GM19239 (cell line): Measurements from ENCODE around the gene CATSPERE.
"Not testable (repeated sequence)": the region's sequence is repeated elsewhere in the genome, so short reads cannot be mapped to it uniquely, and the experiment has no call there.

Source experiments
- DNase-seq: peaks from one replicate; pipeline ENCODE4 v3.0.0; 2011; ENCODE audit warnings: low spot score; ENCODE audit not compliant: insufficient read length
- FAIRE-seq: peaks from 2 replicates; lab custom pipeline; 2011; peaks lifted over from hg19 to GRCh38; lab: Jason Lieb, UNC

The CATSPERE gene

GRCh38 chr1:244447024-244447423 lies 14.0 kb upstream of the CATSPERE start:
- DNase-seq: no peak
- no peak for FAIRE-seq

GRCh38 chr1:244447552-244447951 lies 13.5 kb upstream of the CATSPERE start:
- no peak for FAIRE-seq

GRCh38 chr1:244448279-244449036 lies 12.6 kb upstream of the CATSPERE start:
- DNase-seq (no peak), FAIRE-seq (no peak)

More at GRCh38 chr1:244447552-244447951, 13.5 kb upstream of the CATSPERE start:
- DNase-seq: no peak

GRCh38 chr1:244449936-244450508 lies 11.1 kb upstream of the CATSPERE start:
- peak; percentile 8 for FAIRE-seq
- DNase-seq: no peak

GRCh38 chr1:244450597-244451538 lies 10.2 kb upstream of the CATSPERE start:
- DNase-seq (no peak), FAIRE-seq (peak; percentile 92)

- no peak for FAIRE-seq
These were observed 9.5 kb upstream of the CATSPERE start, which contains the start of gene ADSS2 for GRCh38 chr1:244451539-244451950. Gene ADSS2 (minus strand): TSS chr1:244451909. CDS start chr1:244451817, 92 bp downstream.

GRCh38 chr1:244451951-244452795 lies 8.9 kb upstream of the CATSPERE start:
- DNase-seq (peak; percentile 81), FAIRE-seq (peak; percentile 98)

More at GRCh38 chr1:244451539-244451950, 9.5 kb upstream of the CATSPERE start, which contains the start of gene ADSS2:
- no peak for DNase-seq

- DNase-seq: no peak
- FAIRE-seq: no peak
These were observed 6.7 kb upstream of the CATSPERE start for GRCh38 chr1:244454412-244454811.

GRCh38 chr1:244456586-244456985 lies 4.5 kb upstream of the CATSPERE start:
- FAIRE-seq (no peak), DNase-seq (no peak)

GRCh38 chr1:244458781-244459180 lies 2.3 kb upstream of the CATSPERE start:
- DNase-seq (no peak), FAIRE-seq (no peak)

GRCh38 chr1:244460197-244460596 lies 876 bp upstream of the CATSPERE start:
- DNase-seq (no peak), FAIRE-seq (no peak)

GRCh38 chr1:244466724-244467123 lies 5.7 kb downstream of the CATSPERE start:
- no peak for DNase-seq
- FAIRE-seq: no peak

- FAIRE-seq (no peak), DNase-seq (no peak)
These were observed 12.1 kb downstream of the CATSPERE start for GRCh38 chr1:244473059-244473605.

GRCh38 chr1:244484971-244485370 lies 23.9 kb downstream of the CATSPERE start:
- FAIRE-seq, DNase-seq: not testable (repeated sequence)

GRCh38 chr1:244494653-244495052 lies 33.6 kb downstream of the CATSPERE start:
- DNase-seq: no peak

GRCh38 chr1:244496186-244496585 lies 35.1 kb downstream of the CATSPERE start:
- FAIRE-seq: no peak
- no peak for DNase-seq

More at GRCh38 chr1:244494653-244495052, 33.6 kb downstream of the CATSPERE start:
- no peak for FAIRE-seq

- DNase-seq (no peak), FAIRE-seq (no peak)
These were observed 36.7 kb downstream of the CATSPERE start for GRCh38 chr1:244497805-244498204.

GRCh38 chr1:244499484-244499883 lies 38.4 kb downstream of the CATSPERE start:
- FAIRE-seq: not testable (repeated sequence)

GRCh38 chr1:244500515-244500914 lies 39.4 kb downstream of the CATSPERE start:
- not testable (repeated sequence) for DNase-seq, FAIRE-seq

More at GRCh38 chr1:244499484-244499883, 38.4 kb downstream of the CATSPERE start:
- DNase-seq: not testable (repeated sequence)
